A549 (cell line): ENCODE measurements around the gene GRID2.

Experiments used
- EP300 ChIP-seq, 2 experiments: fragments of >200 bp; sonication (Bioruptor Twin); formaldehyde crosslinking; IDR thresholded peaks; 2 replicates in 1 of 2; 3 replicates in 1 of 2; pipeline ENCODE4 v1.6.1; 2016 to 2017
- NR3C1 ChIP-seq: fragments of >200 bp; sonication (Bioruptor Twin); formaldehyde crosslinking; IDR thresholded peaks from 3 replicates; pipeline ENCODE4 v1.6.1; 2017
- POLR2A ChIP-seq: IDR thresholded peaks from 2 replicates; pipeline ENCODE4 v1.6.1; 2012; ENCODE audit warnings: mild to moderate bottlenecking, low read length
- ZFP36 ChIP-seq: fragments of 450-650 bp; IDR thresholded peaks from 2 replicates; pipeline ENCODE4 v1.6.1; 2014; ENCODE audit warnings: borderline replicate concordance; ENCODE audit not compliant: partially characterized antibody
- TF ChIP-seq, protein P1 (sequence below): fragments of >200 bp; sonication (Bioruptor Twin); formaldehyde crosslinking; IDR thresholded peaks from 3 replicates; pipeline ENCODE4 v1.5.1; 2016
- TF ChIP-seq, protein P2 (sequence below): IDR thresholded peaks from 2 replicates; pipeline ENCODE4 v1.6.1; 2012

DNA sequence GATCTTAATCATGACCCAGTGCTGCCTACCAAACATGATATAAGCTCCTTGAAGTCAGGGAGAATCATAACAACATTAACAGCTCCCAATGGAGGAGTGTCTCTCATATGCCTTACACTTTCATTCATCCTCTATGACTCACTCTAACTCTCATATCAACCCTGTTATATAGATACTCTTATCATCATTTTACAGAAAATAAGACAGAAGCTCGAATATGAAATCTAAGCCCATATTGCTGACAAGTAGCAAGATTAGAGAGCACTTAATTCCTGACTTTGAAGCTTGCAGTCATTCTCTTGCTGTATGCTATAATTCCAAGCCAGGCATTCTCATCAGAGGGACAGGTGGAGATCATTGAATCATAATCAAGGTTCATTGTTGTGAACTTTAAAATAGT lies 1048.1 kb downstream of the GRID2 start:
- TF ChIP-seq, protein P1, sequence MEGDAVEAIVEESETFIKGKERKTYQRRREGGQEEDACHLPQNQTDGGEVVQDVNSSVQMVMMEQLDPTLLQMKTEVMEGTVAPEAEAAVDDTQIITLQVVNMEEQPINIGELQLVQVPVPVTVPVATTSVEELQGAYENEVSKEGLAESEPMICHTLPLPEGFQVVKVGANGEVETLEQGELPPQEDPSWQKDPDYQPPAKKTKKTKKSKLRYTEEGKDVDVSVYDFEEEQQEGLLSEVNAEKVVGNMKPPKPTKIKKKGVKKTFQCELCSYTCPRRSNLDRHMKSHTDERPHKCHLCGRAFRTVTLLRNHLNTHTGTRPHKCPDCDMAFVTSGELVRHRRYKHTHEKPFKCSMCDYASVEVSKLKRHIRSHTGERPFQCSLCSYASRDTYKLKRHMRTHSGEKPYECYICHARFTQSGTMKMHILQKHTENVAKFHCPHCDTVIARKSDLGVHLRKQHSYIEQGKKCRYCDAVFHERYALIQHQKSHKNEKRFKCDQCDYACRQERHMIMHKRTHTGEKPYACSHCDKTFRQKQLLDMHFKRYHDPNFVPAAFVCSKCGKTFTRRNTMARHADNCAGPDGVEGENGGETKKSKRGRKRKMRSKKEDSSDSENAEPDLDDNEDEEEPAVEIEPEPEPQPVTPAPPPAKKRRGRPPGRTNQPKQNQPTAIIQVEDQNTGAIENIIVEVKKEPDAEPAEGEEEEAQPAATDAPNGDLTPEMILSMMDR = no peak
- no peak for TF ChIP-seq POLR2A
- TF ChIP-seq ZFP36 = no peak
- TF ChIP-seq NR3C1 = no peak
- TF ChIP-seq, protein P2, sequence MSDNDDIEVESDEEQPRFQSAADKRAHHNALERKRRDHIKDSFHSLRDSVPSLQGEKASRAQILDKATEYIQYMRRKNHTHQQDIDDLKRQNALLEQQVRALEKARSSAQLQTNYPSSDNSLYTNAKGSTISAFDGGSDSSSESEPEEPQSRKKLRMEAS = no peak
- no peak for TF ChIP-seq EP300 (IDR thresholded peaks at IDR 0.05)
